ENCODE measurements around the gene MDM4.
"Not testable (repeated sequence)": the region's sequence is repeated elsewhere in the genome, so short reads cannot be mapped to it uniquely, and the experiment has no call there.

Gene MDM4

GRCh38 chr1:204566583-204566955 is 50.4 kb downstream of the MDM4 start:
- no peak overlapping the region for H3K4me3 ChIP-seq (ENCODE audit: control insufficient read depth, low read depth, low read length)
- TF ChIP-seq, protein P1, sequence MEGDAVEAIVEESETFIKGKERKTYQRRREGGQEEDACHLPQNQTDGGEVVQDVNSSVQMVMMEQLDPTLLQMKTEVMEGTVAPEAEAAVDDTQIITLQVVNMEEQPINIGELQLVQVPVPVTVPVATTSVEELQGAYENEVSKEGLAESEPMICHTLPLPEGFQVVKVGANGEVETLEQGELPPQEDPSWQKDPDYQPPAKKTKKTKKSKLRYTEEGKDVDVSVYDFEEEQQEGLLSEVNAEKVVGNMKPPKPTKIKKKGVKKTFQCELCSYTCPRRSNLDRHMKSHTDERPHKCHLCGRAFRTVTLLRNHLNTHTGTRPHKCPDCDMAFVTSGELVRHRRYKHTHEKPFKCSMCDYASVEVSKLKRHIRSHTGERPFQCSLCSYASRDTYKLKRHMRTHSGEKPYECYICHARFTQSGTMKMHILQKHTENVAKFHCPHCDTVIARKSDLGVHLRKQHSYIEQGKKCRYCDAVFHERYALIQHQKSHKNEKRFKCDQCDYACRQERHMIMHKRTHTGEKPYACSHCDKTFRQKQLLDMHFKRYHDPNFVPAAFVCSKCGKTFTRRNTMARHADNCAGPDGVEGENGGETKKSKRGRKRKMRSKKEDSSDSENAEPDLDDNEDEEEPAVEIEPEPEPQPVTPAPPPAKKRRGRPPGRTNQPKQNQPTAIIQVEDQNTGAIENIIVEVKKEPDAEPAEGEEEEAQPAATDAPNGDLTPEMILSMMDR (IDR thresholded peaks at IDR 0.05; ENCODE audit: control insufficient read depth, insufficient read depth, low read depth, low read length, missing control alignments): no peak
- DNase-seq (ENCODE audit: low read depth): no peak

DNA sequence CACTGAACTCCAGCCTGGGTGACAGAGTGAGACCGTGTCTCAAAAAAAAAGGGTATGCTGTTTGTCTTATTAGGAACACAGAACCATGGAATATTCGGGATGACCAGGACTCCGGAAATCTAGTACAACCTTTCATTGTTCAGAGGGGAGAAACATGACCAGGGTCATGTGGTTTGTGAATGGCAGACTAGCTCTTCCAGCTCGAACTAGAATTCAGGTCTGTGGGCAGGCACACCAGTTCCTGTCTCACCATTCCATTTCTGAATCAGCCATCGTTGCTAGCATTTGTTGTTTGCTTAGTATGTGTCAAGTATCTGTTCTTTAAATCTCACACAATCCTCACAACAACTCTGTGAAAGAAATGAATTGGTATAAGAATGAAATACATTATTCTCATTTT is 50.9 kb downstream of the MDM4 start:
- no peak for DNase-seq (ENCODE audit: low read depth)
- TF ChIP-seq, protein P1 (IDR thresholded peaks at IDR 0.05; ENCODE audit: control insufficient read depth, insufficient read depth, low read depth, low read length, missing control alignments): no peak
- no peak overlapping the region for H3K4me3 ChIP-seq (ENCODE audit: control insufficient read depth, low read depth, low read length)

GRCh38 chr1:204568576-204569315 is 52.5 kb downstream of the MDM4 start:
- H3K4me3 ChIP-seq (ENCODE audit: control insufficient read depth, low read depth, low read length): no peak overlapping the region
- DNase-seq (ENCODE audit: low read depth): no peak
- TF ChIP-seq, protein P1 (IDR thresholded peaks at IDR 0.05; ENCODE audit: control insufficient read depth, insufficient read depth, low read depth, low read length, missing control alignments): no peak

DNA sequence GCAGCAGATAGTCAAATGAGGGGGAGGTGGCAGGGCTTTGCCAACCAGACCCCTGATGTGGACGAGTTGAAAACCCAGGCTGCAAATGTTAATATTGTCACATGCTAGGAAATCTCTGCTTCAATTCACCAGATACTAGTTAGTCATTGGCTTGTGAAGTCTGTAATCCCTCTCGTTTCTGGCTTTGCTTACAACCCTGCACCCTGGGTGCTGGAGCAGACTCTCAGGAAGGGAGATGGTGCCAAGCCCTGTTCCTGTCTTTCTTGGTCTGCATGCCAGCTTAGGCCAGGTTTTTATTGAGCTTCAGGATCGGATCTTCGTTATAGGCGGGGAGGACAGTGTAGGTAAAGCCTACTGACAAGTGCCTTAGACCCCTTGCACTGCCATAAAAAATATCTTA is 53.3 kb downstream of the MDM4 start:
- no peak overlapping the region for H3K4me3 ChIP-seq (ENCODE audit: control insufficient read depth, low read depth, low read length)
- DNase-seq (ENCODE audit: low read depth): no peak
- TF ChIP-seq, protein P1 (IDR thresholded peaks at IDR 0.05; ENCODE audit: control insufficient read depth, insufficient read depth, low read depth, low read length, missing control alignments): no peak

GRCh38 chr1:204570021-204570420 is 53.8 kb downstream of the MDM4 start:
- H3K4me3 ChIP-seq (ENCODE audit: control insufficient read depth, low read depth, low read length); DNase-seq (ENCODE audit: low read depth): not testable (repeated sequence)

DNA sequence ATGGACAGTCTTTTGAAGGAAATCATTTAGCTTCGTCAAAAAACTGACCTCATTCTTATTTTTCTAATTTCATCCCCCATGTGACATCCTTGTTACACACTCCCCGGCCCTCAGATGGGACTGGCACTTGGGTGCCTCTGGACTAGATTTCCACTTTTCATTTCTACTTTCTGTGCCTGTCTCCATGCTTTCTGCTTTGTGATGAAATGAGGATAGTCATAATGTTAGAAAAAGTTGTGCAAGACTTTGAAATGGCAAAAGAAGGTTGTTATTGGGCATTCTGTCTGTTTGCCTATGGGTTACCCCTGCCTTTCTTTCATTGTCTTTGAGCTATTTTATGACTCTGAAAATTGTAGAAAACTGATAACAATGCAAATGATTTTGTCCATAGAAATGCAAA is 54.9 kb downstream of the MDM4 start:
- TF ChIP-seq, protein P1 (IDR thresholded peaks at IDR 0.05; ENCODE audit: control insufficient read depth, insufficient read depth, low read depth, low read length, missing control alignments): no peak
- DNase-seq (ENCODE audit: low read depth): no peak
- H3K4me3 ChIP-seq (ENCODE audit: control insufficient read depth, low read depth, low read length): no peak overlapping the region

DNA sequence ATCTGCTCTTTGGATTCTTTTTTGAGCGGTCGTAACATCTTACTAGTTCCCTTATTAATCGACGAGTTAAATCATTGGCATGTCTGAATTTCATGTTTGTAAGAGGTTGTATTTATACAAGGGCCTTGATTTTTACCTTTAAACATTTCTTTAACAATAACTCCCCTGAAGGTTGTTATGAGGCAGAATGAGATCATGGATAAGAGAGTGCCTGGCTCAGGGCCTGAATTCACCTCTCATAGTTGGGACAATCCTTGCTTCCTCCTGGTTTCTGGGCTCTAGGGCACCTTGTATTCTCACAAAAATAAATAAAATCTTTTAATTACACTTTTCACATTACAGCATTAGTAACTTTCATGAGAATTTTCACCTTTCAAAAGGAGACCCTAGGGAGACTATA is 55.4 kb downstream of the MDM4 start:
- TF ChIP-seq, protein P1 (IDR thresholded peaks at IDR 0.05; ENCODE audit: control insufficient read depth, insufficient read depth, low read depth, low read length, missing control alignments): no peak

More for the DNA sequence above, 55.4 kb downstream of the MDM4 start:
- DNase-seq (ENCODE audit: low read depth): no peak
- H3K4me3 ChIP-seq (ENCODE audit: control insufficient read depth, low read depth, low read length): no peak overlapping the region
